NB4 (cell line): ENCODE results near the gene PPY.

Source experiments
- DNase-seq: peaks from one replicate; pipeline ENCODE4 v3.0.0; 2010; ENCODE audit warnings: low read depth
- H3K4me3 ChIP-seq: one replicate; pipeline ENCODE4 v1.5.1; 2011; ENCODE audit warnings: mild to moderate bottlenecking, low read depth, low read length, moderate library complexity
- MYC ChIP-seq: IDR thresholded peaks from 2 replicates; pipeline ENCODE4 v1.6.1; 2011; ENCODE audit warnings: low read depth, low read length
- POLR2A ChIP-seq: IDR thresholded peaks from 2 replicates; pipeline ENCODE4 v1.6.1; 2011; ENCODE audit warnings: mild to moderate bottlenecking; ENCODE audit not compliant: insufficient read length; ENCODE audit errors: extremely low read depth
- TF ChIP-seq, protein P1 (sequence below): IDR thresholded peaks from 2 replicates; pipeline ENCODE4 v1.6.1; 2011; ENCODE audit warnings: low read depth, low read length
- TF ChIP-seq, protein P2 (sequence below): IDR thresholded peaks from one replicate; pipeline ENCODE4 v1.5.1; 2012; ENCODE audit warnings: low read depth, low read length

PPY gene

DNA sequence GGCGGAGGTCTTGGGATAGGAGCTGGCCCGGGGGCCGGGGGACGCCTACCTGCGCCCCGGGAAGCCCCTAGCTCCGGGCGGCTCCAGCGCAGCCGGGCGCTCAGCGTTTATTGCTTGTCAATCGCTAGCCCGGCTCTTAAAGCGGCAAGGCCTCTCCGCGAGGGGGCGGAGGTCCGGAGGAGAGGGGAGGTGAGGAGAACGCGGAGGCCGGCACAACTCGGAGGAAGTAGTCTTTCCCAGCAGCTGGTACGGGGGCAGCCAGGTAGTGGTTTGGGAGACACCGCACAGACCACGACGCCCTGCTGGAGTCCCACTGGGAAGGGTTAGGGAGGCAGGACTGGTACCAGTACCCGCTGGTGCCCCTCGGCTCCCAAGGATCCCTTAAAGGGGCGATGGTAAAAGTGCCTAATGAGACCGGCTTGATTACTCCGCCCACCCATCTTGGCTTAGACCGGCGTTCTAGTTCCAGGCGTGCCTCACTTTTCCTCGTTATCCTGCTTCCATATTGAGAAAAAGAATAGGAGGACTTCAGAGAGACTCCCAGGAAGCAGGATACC, 34.8 kb downstream of the PPY start, which contains the start of gene MPP2:
Gene MPP2 (minus strand): TSS at position 112 of the 557 bp plus-strand sequence. CDS start 3,076 bp downstream, outside the sequence.
- DNase-seq: peak; percentile 77
- peak within 1 kb of the TSS; percentile 16 for H3K4me3 ChIP-seq
- TF ChIP-seq, protein P1, sequence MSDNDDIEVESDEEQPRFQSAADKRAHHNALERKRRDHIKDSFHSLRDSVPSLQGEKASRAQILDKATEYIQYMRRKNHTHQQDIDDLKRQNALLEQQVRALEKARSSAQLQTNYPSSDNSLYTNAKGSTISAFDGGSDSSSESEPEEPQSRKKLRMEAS: no peak
- TF ChIP-seq, protein P2, sequence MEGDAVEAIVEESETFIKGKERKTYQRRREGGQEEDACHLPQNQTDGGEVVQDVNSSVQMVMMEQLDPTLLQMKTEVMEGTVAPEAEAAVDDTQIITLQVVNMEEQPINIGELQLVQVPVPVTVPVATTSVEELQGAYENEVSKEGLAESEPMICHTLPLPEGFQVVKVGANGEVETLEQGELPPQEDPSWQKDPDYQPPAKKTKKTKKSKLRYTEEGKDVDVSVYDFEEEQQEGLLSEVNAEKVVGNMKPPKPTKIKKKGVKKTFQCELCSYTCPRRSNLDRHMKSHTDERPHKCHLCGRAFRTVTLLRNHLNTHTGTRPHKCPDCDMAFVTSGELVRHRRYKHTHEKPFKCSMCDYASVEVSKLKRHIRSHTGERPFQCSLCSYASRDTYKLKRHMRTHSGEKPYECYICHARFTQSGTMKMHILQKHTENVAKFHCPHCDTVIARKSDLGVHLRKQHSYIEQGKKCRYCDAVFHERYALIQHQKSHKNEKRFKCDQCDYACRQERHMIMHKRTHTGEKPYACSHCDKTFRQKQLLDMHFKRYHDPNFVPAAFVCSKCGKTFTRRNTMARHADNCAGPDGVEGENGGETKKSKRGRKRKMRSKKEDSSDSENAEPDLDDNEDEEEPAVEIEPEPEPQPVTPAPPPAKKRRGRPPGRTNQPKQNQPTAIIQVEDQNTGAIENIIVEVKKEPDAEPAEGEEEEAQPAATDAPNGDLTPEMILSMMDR: no peak
- no peak for TF ChIP-seq MYC
- TF ChIP-seq POLR2A: no peak

DNA sequence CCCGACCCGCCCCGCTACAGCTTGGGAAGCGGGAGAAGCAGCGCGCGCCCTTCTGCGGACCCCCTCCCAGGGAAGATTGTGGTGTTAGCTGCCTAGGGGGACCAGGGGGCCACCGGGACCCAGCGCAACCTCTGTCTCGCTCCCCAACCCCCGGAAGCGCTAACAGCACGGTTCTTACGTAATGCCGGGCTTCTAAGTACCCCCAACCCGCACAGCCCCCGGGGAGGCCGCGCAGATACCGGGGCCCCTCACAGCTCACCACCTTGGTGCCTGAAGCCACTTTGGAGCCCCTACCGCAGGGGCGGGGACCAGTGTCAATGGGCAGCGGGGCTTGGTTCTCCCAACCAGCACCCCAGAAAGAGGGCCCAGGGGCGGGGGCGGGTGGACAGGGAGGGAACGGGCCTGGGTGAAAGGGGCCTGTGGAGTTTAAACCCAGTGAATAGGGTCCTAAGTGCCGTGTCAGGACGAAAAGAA, 35.3 kb downstream of the PPY start:
- no peak for TF ChIP-seq MYC
- TF ChIP-seq, protein P2: no peak
- no peak for TF ChIP-seq POLR2A
- peak overlapping the region; percentile 16 for H3K4me3 ChIP-seq
- DNase-seq: peak; percentile 39

DNA sequence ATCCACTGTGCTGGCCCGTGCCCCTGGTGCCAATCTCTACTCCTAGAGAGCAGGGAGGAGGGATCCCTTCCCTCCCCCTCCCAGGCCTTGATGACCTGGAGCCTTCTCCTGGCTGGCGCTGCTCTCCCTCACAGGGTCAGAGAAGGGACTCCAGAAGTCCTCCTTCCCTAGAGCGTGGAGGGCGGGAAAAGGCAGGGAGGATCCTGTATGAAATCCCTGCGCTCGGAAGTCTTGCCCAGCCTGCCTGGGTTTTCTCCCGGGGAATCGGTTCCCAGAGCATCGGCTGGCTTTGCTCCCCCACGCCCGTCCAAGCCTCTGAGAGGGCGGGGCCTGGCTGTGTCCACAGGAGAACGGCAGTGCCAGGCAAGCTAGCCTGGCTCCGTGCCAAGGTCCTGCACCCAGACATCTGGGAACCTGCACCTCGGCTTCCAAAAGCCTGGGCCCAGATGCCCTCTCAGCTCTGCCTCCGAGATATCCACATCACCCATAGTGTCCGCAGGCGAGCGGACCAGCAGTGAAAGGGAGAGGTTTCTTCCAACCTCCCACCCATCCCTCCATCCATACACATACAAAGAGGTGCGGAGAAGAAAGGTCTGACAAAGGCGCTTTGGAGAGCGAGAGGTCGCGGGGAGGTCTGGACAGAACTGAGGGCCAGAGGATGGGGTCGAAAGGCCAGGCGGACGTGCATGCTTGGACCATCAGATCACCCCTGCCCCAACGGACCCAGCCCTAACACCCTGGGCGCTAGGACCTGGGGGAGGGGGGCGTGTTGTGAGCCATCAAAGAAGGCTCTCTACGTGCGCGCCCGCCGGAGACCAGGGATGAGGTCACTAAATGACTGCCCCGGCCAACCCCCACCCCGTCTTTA, 36.1 kb downstream of the PPY start:
- TF ChIP-seq, protein P2: no peak
- TF ChIP-seq POLR2A: no peak
- TF ChIP-seq, protein P1: no peak
- no peak for TF ChIP-seq MYC
- no peak overlapping the region for H3K4me3 ChIP-seq
- peak; percentile 40 for DNase-seq

DNA sequence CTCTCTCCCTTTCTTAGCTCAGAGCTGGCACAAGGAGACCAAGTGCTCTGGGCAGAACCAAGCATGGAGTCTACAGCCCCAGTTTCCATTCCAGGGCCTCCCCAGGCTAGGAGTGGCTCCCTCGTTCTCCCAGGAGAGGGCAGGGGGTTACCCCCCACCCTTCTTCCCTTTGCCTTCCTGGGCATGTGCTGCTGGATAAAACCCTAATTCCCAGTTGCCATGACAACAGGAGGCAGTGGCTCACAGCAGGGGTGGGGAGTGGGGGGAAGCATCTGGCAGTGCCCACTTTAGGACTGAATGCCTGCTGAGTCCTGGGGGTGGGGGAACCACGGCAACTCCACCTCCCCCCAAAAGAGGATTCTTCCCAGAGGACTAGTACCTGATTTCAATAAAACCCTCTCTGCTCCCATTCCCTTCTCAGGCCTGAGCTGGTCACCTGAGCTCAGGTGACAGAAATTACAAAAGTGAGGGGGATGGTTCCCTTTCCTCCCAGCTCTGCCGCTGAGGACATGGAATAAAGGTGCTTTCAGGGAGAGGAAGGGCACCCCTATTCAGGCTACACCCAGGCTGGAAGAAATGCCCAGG, 36.8 kb downstream of the PPY start:
- H3K4me3 ChIP-seq: no peak overlapping the region
- no peak for DNase-seq
- TF ChIP-seq MYC (no peak), POLR2A (no peak)
- TF ChIP-seq, protein P2: no peak
- TF ChIP-seq, protein P1: no peak

DNA sequence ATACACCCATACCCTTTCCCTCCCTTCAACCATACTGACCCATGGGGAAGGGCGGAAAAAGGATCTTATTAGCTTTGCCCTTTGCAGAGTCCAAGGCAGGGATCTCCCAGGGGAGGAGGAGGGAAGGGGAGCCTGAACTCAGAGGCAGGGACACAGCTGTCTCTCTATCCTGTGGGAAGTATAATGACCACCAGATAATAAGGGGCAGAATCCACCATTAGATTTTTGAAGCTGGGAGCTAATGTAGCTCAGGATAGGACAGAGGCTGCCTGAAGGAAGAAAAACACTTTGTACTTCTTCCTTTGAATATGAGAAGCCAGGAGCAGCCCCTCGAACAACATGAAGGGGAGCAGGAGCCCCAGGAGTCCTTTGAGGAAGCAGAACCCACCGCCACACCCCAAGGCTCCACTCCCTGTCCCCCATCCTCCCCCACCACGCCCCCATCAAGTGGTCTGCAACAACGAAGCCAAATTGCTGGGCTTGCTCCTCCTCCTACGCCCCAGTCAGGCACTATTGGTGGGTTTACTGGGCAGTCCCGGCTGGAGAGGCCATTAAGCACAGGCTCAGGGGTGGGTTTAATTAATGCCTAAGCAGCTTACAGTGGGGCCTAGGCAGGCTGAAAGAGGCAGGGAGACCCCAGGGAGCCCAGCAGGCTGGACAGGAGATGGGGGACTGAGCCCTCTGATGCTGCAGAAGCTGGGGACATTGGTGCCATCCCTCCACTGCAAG, 40.3 kb downstream of the PPY start:
- TF ChIP-seq, protein P2: no peak
- no peak for TF ChIP-seq MYC
- TF ChIP-seq, protein P1: no peak
- TF ChIP-seq POLR2A: no peak
- no peak for DNase-seq
- H3K4me3 ChIP-seq: no peak overlapping the region
